SK-N-MC (cell line): ENCODE results near the gene TRPM1.

ENCODE experiments used
- EZH2 ChIP-seq: fragments of 200-600 bp; sonication (generic); IDR thresholded peaks from one replicate; pipeline ENCODE4 v1.6.1; 2017; ENCODE audit warnings: antibody characterized with exemption
- FOXP2 ChIP-seq: optimal IDR thresholded peaks from 2 replicates; pipeline ENCODE3; 2011; ENCODE audit warnings: mild to moderate bottlenecking, moderate library complexity; ENCODE audit not compliant: insufficient read depth; ENCODE audit errors: extremely low read length, control extremely low read depth
- POLR2AphosphoS5 ChIP-seq: IDR thresholded peaks from 2 replicates; pipeline ENCODE4 v1.6.1; 2012; ENCODE audit warnings: mild to moderate bottlenecking, low read depth, low read length, borderline replicate concordance

GRCh38 chr15:30999729-31000128 lies 101.8 kb downstream of the TRPM1 start:
- TF ChIP-seq POLR2AphosphoS5 (no peak), EZH2 (no peak), FOXP2 (no peak)
